HL-60 (cell line): ENCODE data around the gene USP47.

Experiments used
- GABPA ChIP-seq: IDR thresholded peaks from 2 replicates; pipeline ENCODE4 v1.6.1; 2012; ENCODE audit warnings: low read depth
- POLR2AphosphoS5 ChIP-seq: IDR thresholded peaks from 2 replicates; pipeline ENCODE4 v1.6.1; 2012; ENCODE audit warnings: low read depth
- SPI1 ChIP-seq: IDR thresholded peaks from 2 replicates; pipeline ENCODE4 v1.6.1; 2012; ENCODE audit warnings: low read depth, mild to moderate bottlenecking, borderline replicate concordance
- TF ChIP-seq, protein P1 (sequence below): IDR thresholded peaks from one replicate; pipeline ENCODE4 v1.5.1; 2011; ENCODE audit warnings: low read length, control low read depth, inconsistent platforms; ENCODE audit not compliant: insufficient read depth
- TF ChIP-seq, protein P2 (sequence below): IDR thresholded peaks from 2 replicates; pipeline ENCODE4 v1.6.1; 2012; ENCODE audit warnings: low read depth; ENCODE audit not compliant: insufficient replicate concordance

DNA sequence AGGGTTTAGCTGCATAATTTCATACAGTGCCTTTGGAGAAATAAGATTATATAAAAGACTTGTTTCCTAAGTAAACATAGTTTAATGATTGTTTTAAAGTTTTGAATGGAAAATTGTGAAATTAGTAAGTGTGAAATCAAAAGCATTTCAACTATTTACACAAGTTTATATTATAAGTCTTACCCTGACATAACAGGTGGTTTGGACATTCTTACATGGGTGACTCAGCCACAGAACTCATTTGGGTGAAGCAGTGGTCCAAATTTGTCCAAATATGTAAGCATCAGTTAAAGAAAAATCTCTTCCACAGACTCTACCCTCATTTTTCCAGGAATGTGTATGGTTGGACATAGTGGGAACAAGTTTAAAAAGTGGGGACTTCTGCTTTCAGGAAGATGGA lies 68.0 kb downstream of the USP47 start:
- TF ChIP-seq, protein P1, sequence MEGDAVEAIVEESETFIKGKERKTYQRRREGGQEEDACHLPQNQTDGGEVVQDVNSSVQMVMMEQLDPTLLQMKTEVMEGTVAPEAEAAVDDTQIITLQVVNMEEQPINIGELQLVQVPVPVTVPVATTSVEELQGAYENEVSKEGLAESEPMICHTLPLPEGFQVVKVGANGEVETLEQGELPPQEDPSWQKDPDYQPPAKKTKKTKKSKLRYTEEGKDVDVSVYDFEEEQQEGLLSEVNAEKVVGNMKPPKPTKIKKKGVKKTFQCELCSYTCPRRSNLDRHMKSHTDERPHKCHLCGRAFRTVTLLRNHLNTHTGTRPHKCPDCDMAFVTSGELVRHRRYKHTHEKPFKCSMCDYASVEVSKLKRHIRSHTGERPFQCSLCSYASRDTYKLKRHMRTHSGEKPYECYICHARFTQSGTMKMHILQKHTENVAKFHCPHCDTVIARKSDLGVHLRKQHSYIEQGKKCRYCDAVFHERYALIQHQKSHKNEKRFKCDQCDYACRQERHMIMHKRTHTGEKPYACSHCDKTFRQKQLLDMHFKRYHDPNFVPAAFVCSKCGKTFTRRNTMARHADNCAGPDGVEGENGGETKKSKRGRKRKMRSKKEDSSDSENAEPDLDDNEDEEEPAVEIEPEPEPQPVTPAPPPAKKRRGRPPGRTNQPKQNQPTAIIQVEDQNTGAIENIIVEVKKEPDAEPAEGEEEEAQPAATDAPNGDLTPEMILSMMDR: no peak
- TF ChIP-seq POLR2AphosphoS5 (no peak), SPI1 (no peak), GABPA (no peak)
- TF ChIP-seq, protein P2, sequence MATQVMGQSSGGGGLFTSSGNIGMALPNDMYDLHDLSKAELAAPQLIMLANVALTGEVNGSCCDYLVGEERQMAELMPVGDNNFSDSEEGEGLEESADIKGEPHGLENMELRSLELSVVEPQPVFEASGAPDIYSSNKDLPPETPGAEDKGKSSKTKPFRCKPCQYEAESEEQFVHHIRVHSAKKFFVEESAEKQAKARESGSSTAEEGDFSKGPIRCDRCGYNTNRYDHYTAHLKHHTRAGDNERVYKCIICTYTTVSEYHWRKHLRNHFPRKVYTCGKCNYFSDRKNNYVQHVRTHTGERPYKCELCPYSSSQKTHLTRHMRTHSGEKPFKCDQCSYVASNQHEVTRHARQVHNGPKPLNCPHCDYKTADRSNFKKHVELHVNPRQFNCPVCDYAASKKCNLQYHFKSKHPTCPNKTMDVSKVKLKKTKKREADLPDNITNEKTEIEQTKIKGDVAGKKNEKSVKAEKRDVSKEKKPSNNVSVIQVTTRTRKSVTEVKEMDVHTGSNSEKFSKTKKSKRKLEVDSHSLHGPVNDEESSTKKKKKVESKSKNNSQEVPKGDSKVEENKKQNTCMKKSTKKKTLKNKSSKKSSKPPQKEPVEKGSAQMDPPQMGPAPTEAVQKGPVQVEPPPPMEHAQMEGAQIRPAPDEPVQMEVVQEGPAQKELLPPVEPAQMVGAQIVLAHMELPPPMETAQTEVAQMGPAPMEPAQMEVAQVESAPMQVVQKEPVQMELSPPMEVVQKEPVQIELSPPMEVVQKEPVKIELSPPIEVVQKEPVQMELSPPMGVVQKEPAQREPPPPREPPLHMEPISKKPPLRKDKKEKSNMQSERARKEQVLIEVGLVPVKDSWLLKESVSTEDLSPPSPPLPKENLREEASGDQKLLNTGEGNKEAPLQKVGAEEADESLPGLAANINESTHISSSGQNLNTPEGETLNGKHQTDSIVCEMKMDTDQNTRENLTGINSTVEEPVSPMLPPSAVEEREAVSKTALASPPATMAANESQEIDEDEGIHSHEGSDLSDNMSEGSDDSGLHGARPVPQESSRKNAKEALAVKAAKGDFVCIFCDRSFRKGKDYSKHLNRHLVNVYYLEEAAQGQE: no peak
